Sigmoid colon (tissue), 7 donors: ENCODE results near the gene FAM114A1. TPM values are rescaled to one million over a fixed set of nuclear protein-coding genes. Genes with fewer than 3 reads are reported as not detected.

Experiments
- DNase-seq: peaks from one replicate; pipeline ENCODE4 v3.0.0-alpha.2; 2019
- H3K27ac ChIP-seq, 4 donors: fragments of 200-600 bp; sonication (generic); one replicate each; pipeline ENCODE4 v1.5.1; 2016 to 2019; ENCODE audit warnings: mild to moderate bottlenecking in 1 of 4
- H3K27me3 ChIP-seq, 3 donors: fragments of 200-600 bp; sonication (generic); one replicate each; pipeline ENCODE4 v1.5.1; 2019; ENCODE audit warnings: mild to moderate bottlenecking in 1 of 3
- H3K36me3 ChIP-seq, 4 donors: fragments of 200-600 bp; sonication (generic); one replicate each; pipeline ENCODE4 v1.5.1; 2016 to 2019
- H3K4me1 ChIP-seq, 4 donors: fragments of 200-600 bp; sonication (generic); one replicate each; pipeline ENCODE4 v1.5.1; 2017 to 2019
- H3K4me3 ChIP-seq, 4 donors: fragments of 200-600 bp; sonication (generic); one replicate each; pipeline ENCODE4 v1.5.1; 2017 to 2019; ENCODE audit warnings: mild to moderate bottlenecking in 2 of 4, moderate library complexity in 1 of 4
- H3K9me3 ChIP-seq, 4 donors: fragments of 200-600 bp in 3 of 4; sonication (generic) in 3 of 4; one replicate each; pipeline versions ENCODE4 v1.5.1 to v1.6.1; 2013 to 2019
- EP300 ChIP-seq, 4 donors: sonication (generic); formaldehyde crosslinking; IDR thresholded peaks; one replicate each; pipeline ENCODE4 v1.6.1; 2017; ENCODE audit warnings: antibody characterized with exemption in 4 of 4
- POLR2A ChIP-seq, 2 donors: fragments of 450-650 bp; IDR thresholded peaks; one replicate each; pipeline ENCODE4 v1.6.1; 2016; ENCODE audit warnings: antibody characterized with exemption in 2 of 2, mild to moderate bottlenecking in 2 of 2, moderate library complexity in 2 of 2
- POLR2AphosphoS5 ChIP-seq, 4 donors: sonication (generic); formaldehyde crosslinking; IDR thresholded peaks; one replicate each; pipeline ENCODE4 v1.6.1; 2017; ENCODE audit warnings: antibody characterized with exemption in 4 of 4
- WGBS, 2 donors: extraction: QIAGEN DNeasy Blood & Tissue Kit; methylation state at CpG; one replicate each; pipeline ENCODE4 v1.1.7; 2013; 5-methylcytosine and 5-hydroxymethylcytosine counted together
- intact Hi-C: fragments of 100-400 bp; cut with DNase I; formaldehyde crosslinking; loops from one replicate; pipeline ENCODE4 v1.15.1; 2023
- polyA plus RNA-seq, 3 donors: library from polyadenylated mRNA; stranded (reverse); fragments of 200-250 nt; gene quantifications; one replicate each; pipeline ENCODE4 v1.2.3, GENCODE V29; 2013
- total RNA-seq, 4 donors: library from RNA; depleted of rRNA; stranded (reverse); fragments of >200 nt; gene quantifications; one replicate each; pipeline ENCODE4 v1.1.0, GENCODE V29; 2016
- TF ChIP-seq, protein P1 (sequence below), 4 experiments: fragments of 450-650 bp in 3 of 4; fragments of 200-600 bp in 1 of 4; IDR thresholded peaks; one replicate each; pipeline ENCODE4 v1.5.1; 2016 to 2019; ENCODE audit warnings: antibody characterized with exemption in 4 of 4, mild to moderate bottlenecking in 3 of 4, moderate library complexity in 2 of 4
- donor health status: healthy with polysubstance abuse.
- donor health status: Bipolar disorder and iron deficiency.
- donor health status: healthy.

Gene FAM114A1
- total RNA-seq = 100 to 1,000 TPM; 120 to 189 (median 134) TPM
- polyA plus RNA-seq = 10 to 100 TPM; 24.7 to 49.5 (median 46.2) TPM

DNA sequence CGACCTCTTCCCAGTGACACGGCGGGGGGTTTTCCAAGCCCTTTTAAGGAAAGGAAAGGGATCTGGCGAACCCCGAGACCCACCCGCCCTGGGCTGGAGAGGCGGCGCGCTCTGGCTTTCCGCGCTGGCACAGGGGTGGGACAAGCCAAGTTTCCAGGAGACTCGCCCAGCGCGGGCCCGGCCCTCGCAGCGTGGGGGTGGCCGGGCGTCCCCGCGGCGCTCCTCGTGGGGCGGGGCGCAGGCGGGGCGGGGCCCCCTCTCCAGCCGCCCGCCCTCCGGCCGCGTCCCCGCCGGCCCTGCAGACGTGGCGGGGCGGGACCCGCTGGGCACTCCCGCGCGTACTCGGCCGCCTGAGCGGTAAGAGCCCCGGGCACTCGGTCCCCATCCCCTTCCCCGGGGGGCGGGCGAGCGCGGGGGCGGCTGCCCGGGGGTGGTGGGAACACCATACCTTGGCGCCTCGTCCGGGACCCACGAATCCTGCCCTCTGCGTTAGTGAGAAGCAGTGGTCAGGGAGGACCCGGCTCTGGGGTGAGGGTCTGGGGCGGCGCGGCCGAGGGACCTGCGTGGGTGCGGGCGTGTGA is at the start of gene FAM114A1:
Gene FAM114A1, plus strand, starts transcription at position 329 of the 581 bp plus-strand sequence. CDS start 10,273 bp downstream, outside the sequence.
- peak within 1 kb of the TSS; percentile 77 to 94 (median 90) for H3K4me3 ChIP-seq
- no peaks in the 10 kb centered on the region for H3K27me3 ChIP-seq
- H3K9me3 ChIP-seq = no peaks in the 10 kb centered on the region
- TF ChIP-seq POLR2A (IDR thresholded peaks at IDR 0.05) = peak; percentile 31 to 71
- TF ChIP-seq, protein P1, sequence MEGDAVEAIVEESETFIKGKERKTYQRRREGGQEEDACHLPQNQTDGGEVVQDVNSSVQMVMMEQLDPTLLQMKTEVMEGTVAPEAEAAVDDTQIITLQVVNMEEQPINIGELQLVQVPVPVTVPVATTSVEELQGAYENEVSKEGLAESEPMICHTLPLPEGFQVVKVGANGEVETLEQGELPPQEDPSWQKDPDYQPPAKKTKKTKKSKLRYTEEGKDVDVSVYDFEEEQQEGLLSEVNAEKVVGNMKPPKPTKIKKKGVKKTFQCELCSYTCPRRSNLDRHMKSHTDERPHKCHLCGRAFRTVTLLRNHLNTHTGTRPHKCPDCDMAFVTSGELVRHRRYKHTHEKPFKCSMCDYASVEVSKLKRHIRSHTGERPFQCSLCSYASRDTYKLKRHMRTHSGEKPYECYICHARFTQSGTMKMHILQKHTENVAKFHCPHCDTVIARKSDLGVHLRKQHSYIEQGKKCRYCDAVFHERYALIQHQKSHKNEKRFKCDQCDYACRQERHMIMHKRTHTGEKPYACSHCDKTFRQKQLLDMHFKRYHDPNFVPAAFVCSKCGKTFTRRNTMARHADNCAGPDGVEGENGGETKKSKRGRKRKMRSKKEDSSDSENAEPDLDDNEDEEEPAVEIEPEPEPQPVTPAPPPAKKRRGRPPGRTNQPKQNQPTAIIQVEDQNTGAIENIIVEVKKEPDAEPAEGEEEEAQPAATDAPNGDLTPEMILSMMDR (IDR thresholded peaks at IDR 0.05) = no peak
- no peak for TF ChIP-seq EP300 (IDR thresholded peaks at IDR 0.05)
- TF ChIP-seq POLR2AphosphoS5 (IDR thresholded peaks at IDR 0.05) = peak; percentile 71 to 94 (median 84)
- WGBS, 2 donors = 0 to 2% methylated on average over 66 of the region's 66 CpGs
- DNase-seq = peak; percentile 91
- H3K36me3 ChIP-seq = no peaks in the 10 kb centered on the region
- H3K4me1 ChIP-seq = peaks cover 0 to 51% (median 43%) of the 10 kb centered on the region in 4 donors
- intact Hi-C loops = loop anchor here (5.0 to 10.0 kb wide), 3 partner anchors 80 to 193 kb away; no protein-coding TSS in a partner anchor
- H3K27ac ChIP-seq = peak within 1 kb of the TSS; percentile 92 to 99 (median 97)

GRCh38 chr4:38818441-38818976 is 49.1 kb upstream of the FAM114A1 start:
- H3K36me3 ChIP-seq = no peaks in the 10 kb centered on the region
- intact Hi-C loops = no loop called here
- H3K27me3 ChIP-seq = no peaks in the 10 kb centered on the region
- no peaks in the 10 kb centered on the region for H3K4me1 ChIP-seq
- H3K27ac ChIP-seq = no peak overlapping the region
- WGBS, 2 donors = 74 to 83% methylated on average over 5 of the region's 5 CpGs
- no peak overlapping the region for H3K4me3 ChIP-seq
- H3K9me3 ChIP-seq = no peaks in the 10 kb centered on the region
- TF ChIP-seq POLR2A (IDR thresholded peaks at IDR 0.05) = no peak
- TF ChIP-seq, protein P1 (IDR thresholded peaks at IDR 0.05) = no peak
- TF ChIP-seq EP300 (IDR thresholded peaks at IDR 0.05) = no peak
- TF ChIP-seq POLR2AphosphoS5 (IDR thresholded peaks at IDR 0.05) = no peak
- DNase-seq = no peak

GRCh38 chr4:38819569-38819968 is 48.0 kb upstream of the FAM114A1 start:
- no peaks in the 10 kb centered on the region for H3K36me3 ChIP-seq
- intact Hi-C loops = no loop called here
- TF ChIP-seq POLR2A (IDR thresholded peaks at IDR 0.05) = no peak
- TF ChIP-seq POLR2AphosphoS5 (IDR thresholded peaks at IDR 0.05) = no peak
- H3K4me3 ChIP-seq = no peak overlapping the region
- H3K9me3 ChIP-seq = no peaks in the 10 kb centered on the region
- WGBS, 2 donors = 61 to 67% methylated on average over 3 of the region's 3 CpGs
- no peaks in the 10 kb centered on the region for H3K4me1 ChIP-seq
- no peak overlapping the region for H3K27ac ChIP-seq
- DNase-seq = no peak
- H3K27me3 ChIP-seq = no peaks in the 10 kb centered on the region

GRCh38 chr4:38820329-38821061 is 47.1 kb upstream of the FAM114A1 start:
- intact Hi-C loops = no loop called here
- Histone ChIP-seq H3K4me3 (no peak overlapping the region), H3K27me3 (no peaks in the 10 kb centered on the region), H3K36me3 (no peaks in the 10 kb centered on the region), H3K4me1 (no peaks in the 10 kb centered on the region), H3K27ac (no peak overlapping the region), H3K9me3 (no peaks in the 10 kb centered on the region)
- DNase-seq = no peak
- no peak for TF ChIP-seq EP300 (IDR thresholded peaks at IDR 0.05)
- TF ChIP-seq POLR2AphosphoS5 (IDR thresholded peaks at IDR 0.05) = no peak
- TF ChIP-seq, protein P1 (IDR thresholded peaks at IDR 0.05) = no peak
- TF ChIP-seq POLR2A (IDR thresholded peaks at IDR 0.05) = no peak
- WGBS, 2 donors = 81 to 91% methylated on average over 4 of the region's 4 CpGs

DNA sequence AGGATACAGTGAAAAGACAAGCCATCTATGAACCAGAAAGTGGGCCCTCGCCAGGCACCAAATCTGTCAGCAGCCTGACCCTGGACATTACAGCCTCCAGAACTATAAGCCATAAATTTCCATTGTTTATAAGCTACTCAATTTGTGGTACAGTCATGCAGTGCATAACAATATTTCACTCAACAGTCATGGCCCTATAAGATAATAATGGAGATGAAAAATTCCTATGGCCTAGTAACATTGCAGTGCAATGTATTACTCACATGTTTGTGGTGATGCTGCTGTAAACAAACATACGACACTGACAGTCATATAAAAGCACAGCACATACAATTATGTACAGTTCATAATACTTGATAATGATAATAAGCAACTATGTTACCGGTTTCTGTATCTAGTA is 45.9 kb upstream of the FAM114A1 start:
- no peak overlapping the region for H3K4me3 ChIP-seq
- no peak for DNase-seq
- no peaks in the 10 kb centered on the region for H3K27me3 ChIP-seq
- H3K4me1 ChIP-seq = no peaks in the 10 kb centered on the region
- intact Hi-C loops = no loop called here
- H3K27ac ChIP-seq = no peak overlapping the region
- H3K9me3 ChIP-seq = no peaks in the 10 kb centered on the region
- TF ChIP-seq POLR2AphosphoS5 (IDR thresholded peaks at IDR 0.05) (no peak), POLR2A (IDR thresholded peaks at IDR 0.05) (no peak), EP300 (IDR thresholded peaks at IDR 0.05) (no peak)
- TF ChIP-seq, protein P1 (IDR thresholded peaks at IDR 0.05) = no peak
- no peaks in the 10 kb centered on the region for H3K36me3 ChIP-seq
- WGBS, 2 donors = 90 to 92% methylated on average over 3 of the region's 3 CpGs
